ENCODE data around the gene HSH2D.
A peak's percentile ranks its signal among the peaks of the same experiment; 100 is the strongest.

Gene HSH2D

GRCh38 chr19:16121141-16121540, 22.3 kb upstream of the HSH2D start:
- TF ChIP-seq CTCF (IDR thresholded peaks at IDR 0.05; ENCODE audit: insufficient read depth, low read length): no peak
- TF ChIP-seq GABPA (IDR thresholded peaks at IDR 0.05; ENCODE audit: low read depth): no peak
- TF ChIP-seq SPI1 (IDR thresholded peaks at IDR 0.05; ENCODE audit: borderline replicate concordance, low read depth): no peak
- no peak for TF ChIP-seq POLR2AphosphoS5 (IDR thresholded peaks at IDR 0.05; ENCODE audit: low read depth)
- no peak for TF ChIP-seq REST (IDR thresholded peaks at IDR 0.05; ENCODE audit: insufficient replicate concordance, low read depth)
- H3K27ac ChIP-seq (replicated peaks): no peak overlapping the region
- no peak overlapping the region for H3K4me3 ChIP-seq (replicated peaks; ENCODE audit: insufficient read depth, low read length)
- no peaks in the 10 kb centered on the region for H3K27me3 ChIP-seq (ENCODE audit: insufficient read depth, poor library complexity, severe bottlenecking)
- no peak for DNase-seq (ENCODE audit: low read depth in 1 of 2, low spot score in 1 of 2)

- TF ChIP-seq SPI1 (IDR thresholded peaks at IDR 0.05; ENCODE audit: borderline replicate concordance, low read depth): no peak
- TF ChIP-seq POLR2AphosphoS5 (IDR thresholded peaks at IDR 0.05; ENCODE audit: low read depth): no peak
- TF ChIP-seq CTCF (IDR thresholded peaks at IDR 0.05; ENCODE audit: insufficient read depth, low read length): no peak
- TF ChIP-seq REST (IDR thresholded peaks at IDR 0.05; ENCODE audit: insufficient replicate concordance, low read depth): no peak
- TF ChIP-seq GABPA (IDR thresholded peaks at IDR 0.05; ENCODE audit: low read depth): no peak
- DNase-seq (ENCODE audit: low read depth in 1 of 2, low spot score in 1 of 2): no peak
- Histone ChIP-seq H3K27ac (replicated peaks) (no peak overlapping the region), H3K4me3 (replicated peaks; ENCODE audit: insufficient read depth, low read length) (no peak overlapping the region), H3K27me3 (ENCODE audit: insufficient read depth, poor library complexity, severe bottlenecking) (no peaks in the 10 kb centered on the region)
Observed at GRCh38 chr19:16121967-16122366, 21.5 kb upstream of the HSH2D start.

- Histone ChIP-seq H3K27ac (replicated peaks) (no peak overlapping the region), H3K4me3 (replicated peaks; ENCODE audit: insufficient read depth, low read length) (no peak overlapping the region), H3K27me3 (ENCODE audit: insufficient read depth, poor library complexity, severe bottlenecking) (no peaks in the 10 kb centered on the region)
- DNase-seq (ENCODE audit: low read depth in 1 of 2, low spot score in 1 of 2): no peak
- TF ChIP-seq REST (IDR thresholded peaks at IDR 0.05; ENCODE audit: insufficient replicate concordance, low read depth): no peak
- peak; percentile 35; the same call in 1 of the 2 replicates for TF ChIP-seq POLR2AphosphoS5 (IDR thresholded peaks at IDR 0.05; ENCODE audit: low read depth)
Observed at GRCh38 chr19:16124953-16125352, 18.5 kb upstream of the HSH2D start.
